GM12873 (cell line): ENCODE measurements around the gene ZEB2.

ENCODE experiments used
- CTCF ChIP-seq: IDR thresholded peaks from 2 replicates; pipeline ENCODE4 v1.5.1; 2012; ENCODE audit warnings: low read depth, mild to moderate bottlenecking, moderate library complexity, low read length, control low read depth; ENCODE audit not compliant: insufficient read depth; ENCODE audit errors: missing control alignments

The ZEB2 gene

GRCh38 chr2:144429396-144430112 is 90.4 kb downstream of the ZEB2 start:
- TF ChIP-seq CTCF = no peak

- no peak for TF ChIP-seq CTCF
Observed at GRCh38 chr2:144426981-144427479, 92.9 kb downstream of the ZEB2 start.

- no peak for TF ChIP-seq CTCF
Observed at GRCh38 chr2:144426355-144426754, 93.6 kb downstream of the ZEB2 start.

- no peak for TF ChIP-seq CTCF
Observed at GRCh38 chr2:144424559-144425240, 95.2 kb downstream of the ZEB2 start.

- no peak for TF ChIP-seq CTCF
Observed at GRCh38 chr2:144421606-144422510, 98.1 kb downstream of the ZEB2 start.

GRCh38 chr2:144419218-144419617 is 100.7 kb downstream of the ZEB2 start:
- no peak for TF ChIP-seq CTCF

GRCh38 chr2:144415386-144415785 is 104.5 kb downstream of the ZEB2 start:
- TF ChIP-seq CTCF = no peak
